DMS53 treated with DMSO at 0.1 percent for 48 hours (cell line): ENCODE data around the gene SLC35A3.
"Not testable (repeated sequence)": the region's sequence is repeated elsewhere in the genome, so short reads cannot be mapped to it uniquely, and the experiment has no call there.

Source experiments
- DNase-seq: peaks from one replicate; lab custom pipeline; 2025; ENCODE audit not compliant: unreplicated experiment; lab: John Stamatoyannopoulos, UW

Gene SLC35A3

GRCh38 chr1:99969729-99970621, at the start of gene SLC35A3:
Gene SLC35A3 (plus strand): TSS chr1:99969996. CDS start chr1:99993555, 23,559 bp downstream.
- peak; percentile 83 for DNase-seq

- DNase-seq: no peak
These were observed 35.0 kb upstream of the SLC35A3 start for GRCh38 chr1:99934801-99935200.

DNA sequence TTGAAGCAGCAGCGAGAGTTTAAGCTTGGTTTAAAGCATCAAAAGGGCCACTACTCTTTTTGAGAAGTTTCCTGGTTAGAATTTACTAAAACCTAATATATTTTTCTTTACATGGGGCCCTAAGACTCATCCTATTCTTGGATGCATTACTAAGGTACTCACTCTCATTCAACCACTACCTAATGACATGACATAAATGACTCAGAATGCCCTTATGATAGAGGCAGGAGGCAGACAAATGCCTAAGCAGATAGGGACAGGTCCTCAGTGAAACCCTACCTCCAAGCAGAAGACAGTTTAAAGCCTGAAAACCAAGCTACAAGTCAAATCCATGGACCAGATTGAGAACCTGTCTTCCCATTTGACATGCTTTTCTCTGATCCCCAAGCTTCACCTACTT, 34.3 kb upstream of the SLC35A3 start:
- no peak for DNase-seq

DNA sequence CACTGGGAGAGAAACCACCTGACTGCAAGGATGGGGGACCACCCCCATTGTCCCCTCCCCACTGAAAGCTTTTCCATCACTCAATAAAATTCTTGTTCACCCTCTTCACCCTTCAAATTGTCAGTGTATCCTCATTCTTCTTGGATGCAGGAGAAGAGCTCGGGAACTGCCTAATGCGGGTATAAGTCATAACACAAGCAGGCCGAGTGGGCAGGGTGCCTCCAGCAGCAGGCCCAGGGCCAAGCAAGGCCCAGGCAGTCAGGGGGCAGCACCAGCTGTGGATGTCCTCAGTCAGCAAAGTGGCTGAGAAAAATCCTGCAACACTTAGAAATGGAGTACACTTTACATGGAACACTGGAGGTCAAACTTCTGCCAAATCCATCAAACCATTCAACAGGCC, 33.7 kb upstream of the SLC35A3 start:
- no peak for DNase-seq

- DNase-seq: no peak
These were observed 27.1 kb upstream of the SLC35A3 start for GRCh38 chr1:99942723-99943122.

DNA sequence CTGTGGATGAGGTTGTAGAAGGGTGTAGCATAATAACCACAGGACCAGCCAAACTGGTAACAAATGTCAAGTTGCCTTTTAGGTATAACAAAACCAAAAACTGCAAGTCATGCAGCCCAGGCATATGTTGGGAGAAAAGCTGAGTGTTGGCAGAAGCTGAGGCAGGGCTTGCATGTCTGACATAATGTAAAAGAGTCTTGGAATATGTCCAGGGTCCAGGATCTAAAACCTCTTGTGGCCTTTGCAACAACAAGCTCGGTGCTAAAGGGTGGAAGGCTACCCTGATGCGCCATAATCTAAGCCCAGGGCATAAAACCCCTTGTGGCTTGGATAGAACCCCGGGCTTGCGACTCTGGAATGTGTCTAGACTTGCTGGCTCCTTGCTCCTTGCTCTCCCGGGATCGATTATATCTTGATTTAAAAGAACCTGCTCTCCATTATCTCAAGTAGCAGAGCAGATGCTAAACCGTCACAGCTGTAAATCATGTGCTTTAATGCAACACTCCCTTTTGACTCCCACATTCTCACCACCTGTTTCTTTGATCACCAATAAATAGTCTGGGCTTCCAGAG, 26.5 kb upstream of the SLC35A3 start:
- DNase-seq: no peak

DNA sequence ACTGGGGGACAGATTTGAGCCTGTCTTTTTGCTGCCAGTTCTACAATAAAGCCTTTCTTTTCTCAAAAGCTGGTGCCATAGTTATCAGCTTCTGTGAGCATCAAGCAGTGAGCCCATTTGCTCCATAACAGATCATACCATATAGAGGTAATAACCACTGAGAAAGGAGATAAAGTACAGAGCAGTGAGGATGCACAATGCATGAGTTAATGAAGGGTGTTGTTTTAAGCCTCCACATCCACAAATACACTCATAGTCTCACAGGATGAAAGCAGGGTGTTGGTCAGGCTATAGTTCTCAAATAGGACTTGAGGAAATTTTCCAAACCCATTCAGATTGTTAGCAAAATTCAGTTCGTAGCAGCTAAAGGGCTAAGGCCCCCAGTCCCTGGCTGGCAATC, 25.6 kb upstream of the SLC35A3 start:
- no peak for DNase-seq

DNA sequence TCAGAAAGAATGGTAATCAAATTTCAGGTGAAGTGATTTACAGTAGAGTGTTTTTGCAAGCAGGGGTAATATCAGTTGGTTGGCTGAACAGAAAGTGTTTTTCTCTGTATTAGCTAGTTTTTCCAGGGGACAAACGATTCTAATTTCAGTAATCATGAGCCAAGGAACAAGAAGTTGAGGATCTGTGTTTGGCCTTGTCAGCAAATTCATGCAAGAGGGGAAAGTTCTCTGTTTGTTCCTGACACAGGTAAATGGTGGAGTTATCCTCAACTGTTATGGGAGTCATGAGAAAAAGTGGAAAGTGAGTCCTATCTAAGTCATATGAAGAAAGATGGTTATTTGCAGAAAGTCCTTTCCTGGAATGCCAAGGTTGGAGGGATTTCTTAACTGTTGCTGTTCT, 24.6 kb upstream of the SLC35A3 start:
- DNase-seq: no peak

- DNase-seq: no peak
These were observed 19.3 kb upstream of the SLC35A3 start for GRCh38 chr1:99950486-99950885.

GRCh38 chr1:99952522-99952921, 17.3 kb upstream of the SLC35A3 start:
- no peak for DNase-seq

GRCh38 chr1:99955375-99955774, 14.4 kb upstream of the SLC35A3 start:
- no peak for DNase-seq

DNA sequence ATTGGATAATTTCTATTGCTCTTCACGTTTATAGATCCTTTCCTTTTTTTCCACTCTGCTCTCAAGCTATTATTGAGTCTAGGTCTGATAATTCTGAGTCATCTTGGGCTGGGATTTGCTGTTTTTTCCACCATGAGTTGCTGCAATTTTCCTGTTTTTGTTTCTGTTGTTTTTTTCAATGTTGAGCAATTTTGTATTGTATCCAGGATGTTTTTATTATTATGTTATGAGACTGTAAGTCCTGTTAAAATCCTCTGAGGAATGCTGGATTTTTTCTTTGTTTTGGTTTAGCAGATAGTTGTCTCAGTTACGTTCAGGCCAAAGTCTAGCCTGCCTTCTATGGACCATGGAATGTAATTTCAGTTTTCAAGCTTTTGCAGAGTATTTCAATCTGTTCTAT, 13.0 kb upstream of the SLC35A3 start:
- no peak for DNase-seq

DNA sequence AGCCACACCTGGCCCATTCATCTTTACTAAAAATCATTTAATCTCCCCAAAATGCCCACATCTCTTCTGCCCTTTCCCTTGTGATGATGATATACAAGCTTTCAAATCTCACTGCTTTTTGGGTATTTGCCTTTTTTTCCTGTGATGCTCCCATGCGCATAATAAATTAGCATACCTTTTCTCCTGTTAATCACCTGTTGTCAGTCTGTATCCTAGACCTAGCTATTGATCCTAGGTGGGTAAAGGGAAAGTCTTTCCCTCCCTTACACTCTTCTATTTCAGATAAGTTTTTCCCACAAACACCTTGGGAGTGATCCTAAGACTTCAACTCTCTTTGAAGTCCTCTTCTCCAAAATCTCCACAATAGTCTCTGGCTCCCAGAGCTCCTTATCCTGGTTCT, 12.0 kb upstream of the SLC35A3 start:
- DNase-seq: no peak

DNA sequence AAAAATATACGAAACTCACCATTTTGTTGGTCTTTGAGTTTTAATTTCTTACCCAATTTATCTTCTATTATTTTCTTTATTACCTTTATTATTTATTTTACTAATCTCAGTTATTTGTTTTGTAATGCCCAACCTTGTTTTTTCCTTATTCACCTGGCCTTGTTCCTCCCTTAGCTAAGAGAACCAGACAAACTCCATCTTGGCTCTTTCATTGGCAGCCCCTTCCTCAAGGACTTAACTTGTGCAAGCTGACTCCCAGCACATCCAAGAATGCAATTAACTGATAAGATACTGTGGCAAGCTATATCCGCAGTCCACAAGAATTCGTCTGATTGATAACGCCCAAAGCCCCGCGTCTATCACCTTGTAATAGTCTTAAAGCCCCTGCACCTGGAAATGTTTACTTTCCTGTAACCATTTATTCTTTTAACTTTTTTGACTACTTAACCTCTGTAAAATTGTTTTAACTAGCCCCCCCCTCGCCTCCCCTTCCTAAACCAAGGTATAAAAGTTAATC, 10.5 kb upstream of the SLC35A3 start:
- not testable (repeated sequence) for DNase-seq

- DNase-seq: not testable (repeated sequence)
These were observed 9.5 kb upstream of the SLC35A3 start for GRCh38 chr1:99960260-99960659.

DNA sequence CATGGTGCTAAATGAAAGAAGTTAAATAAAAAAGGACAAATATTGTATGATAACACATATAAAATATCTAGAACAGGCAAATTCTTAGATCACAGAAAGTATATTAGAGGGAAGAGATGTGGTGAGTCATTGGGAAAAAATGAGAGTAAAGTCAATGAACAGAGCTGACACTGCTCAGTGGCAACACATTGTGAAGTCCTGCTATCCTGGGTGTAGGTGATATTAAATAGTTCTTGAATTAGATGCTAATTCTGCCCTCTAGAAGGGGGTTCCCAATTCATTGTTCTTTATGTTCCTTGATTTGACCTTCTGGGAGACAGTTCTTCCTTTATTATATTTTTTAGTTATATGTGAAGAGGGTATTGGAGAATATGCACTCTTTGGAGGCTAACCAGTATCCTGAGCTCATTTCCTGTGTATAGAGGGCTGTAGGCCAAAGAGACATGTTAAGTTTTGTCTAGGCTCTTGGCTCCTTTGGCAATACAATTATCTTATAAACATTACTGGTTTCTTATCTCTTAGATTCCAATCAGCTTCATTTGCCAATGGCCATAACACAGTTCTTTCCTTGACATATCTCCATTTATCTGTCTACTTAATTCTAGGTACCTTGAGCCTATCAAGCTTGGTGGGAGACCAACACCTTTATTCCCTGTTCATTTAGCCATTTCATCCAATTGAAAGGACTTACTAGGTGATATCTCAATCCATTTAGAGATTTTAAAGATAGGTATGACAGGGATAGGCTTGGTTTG, 6.6 kb upstream of the SLC35A3 start:
- DNase-seq: no peak

GRCh38 chr1:99964806-99965205, 5.0 kb upstream of the SLC35A3 start:
- no peak for DNase-seq

- peak; percentile 43 for DNase-seq
These were observed 4.0 kb upstream of the SLC35A3 start for GRCh38 chr1:99965646-99966375.

- DNase-seq: no peak
These were observed 1.6 kb upstream of the SLC35A3 start for GRCh38 chr1:99968214-99968613.

DNA sequence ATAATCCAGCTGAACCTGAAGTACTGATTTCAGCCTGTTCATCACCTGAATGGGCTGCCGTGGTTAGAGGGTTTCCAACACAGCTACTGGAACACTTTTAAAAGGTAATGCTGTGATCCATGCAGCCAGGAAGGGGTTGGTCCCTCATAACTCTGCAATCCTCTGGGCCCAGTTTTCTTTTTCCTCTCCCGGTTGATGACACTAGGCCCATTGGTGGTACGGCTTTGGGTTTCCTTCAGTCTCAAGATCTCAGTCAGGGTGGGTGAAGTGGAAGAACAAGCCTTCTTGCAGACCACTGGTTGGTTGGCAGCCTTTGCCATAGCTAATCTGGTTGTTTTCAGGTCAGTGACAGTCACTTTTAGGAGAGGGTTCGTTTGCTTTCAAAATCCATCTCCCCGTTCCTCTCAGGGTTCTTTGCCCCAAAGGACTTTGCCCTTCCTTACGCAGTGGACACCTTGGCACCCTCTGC, 502 bp upstream of the SLC35A3 start:
- peak; percentile 59 for DNase-seq
